ENCODE data around the gene L3MBTL4. TPM values are rescaled to one million over a fixed set of nuclear protein-coding genes. Genes with fewer than 3 reads are reported as not detected.

Gene L3MBTL4
- total RNA-seq, 2 experiments from 2014 or later: 0.19 to 0.47 TPM

- no peaks in the 10 kb centered on the region for H3K9me3 ChIP-seq (ENCODE audit: control insufficient read depth in 1 of 2, insufficient read depth in 1 of 2, low read length in 2 of 2)
- H3K4me3 ChIP-seq (ENCODE audit: low read length): no peak overlapping the region
- POLR2A ChIA-PET: no interaction called here
- TF ChIP-seq CTCF (IDR thresholded peaks at IDR 0.05): no peak
- DNase-seq (no peak), ATAC-seq (ENCODE audit: poor library complexity) (no peak)
- CTCF ChIA-PET: no interaction called here
- H3K9me3 Mint-ChIP-seq: no peaks in the 10 kb centered on the region
- H3K36me3 ChIP-seq (ENCODE audit: insufficient read depth, low read length): no peaks in the 10 kb centered on the region
- H3K27ac Mint-ChIP-seq: no peak overlapping the region
- intact Hi-C loops (cut with DNase I, micrococcal nuclease): no loop called here
- no peaks in the 10 kb centered on the region for H3K27me3 ChIP-seq (ENCODE audit: control insufficient read depth in 1 of 2, insufficient read depth in 2 of 2, low read length in 2 of 2)
- no peak overlapping the region for H3K4me3 Mint-ChIP-seq
- H3K27ac ChIP-seq (ENCODE audit: low read depth in 1 of 2, low read length in 2 of 2): no peak overlapping the region
- peaks cover 5% of the 10 kb centered on the region for H3K27me3 Mint-ChIP-seq
- no peaks in the 10 kb centered on the region for H3K4me1 Mint-ChIP-seq (ENCODE audit: low read depth)
- no peaks in the 10 kb centered on the region for H3K36me3 Mint-ChIP-seq (ENCODE audit: low read depth)
- H3K4me1 ChIP-seq (ENCODE audit: insufficient read depth, low read length): no peaks in the 10 kb centered on the region
Measured at GRCh38 chr18:6106091-6106685, 308.5 kb downstream of the L3MBTL4 start.

DNA sequence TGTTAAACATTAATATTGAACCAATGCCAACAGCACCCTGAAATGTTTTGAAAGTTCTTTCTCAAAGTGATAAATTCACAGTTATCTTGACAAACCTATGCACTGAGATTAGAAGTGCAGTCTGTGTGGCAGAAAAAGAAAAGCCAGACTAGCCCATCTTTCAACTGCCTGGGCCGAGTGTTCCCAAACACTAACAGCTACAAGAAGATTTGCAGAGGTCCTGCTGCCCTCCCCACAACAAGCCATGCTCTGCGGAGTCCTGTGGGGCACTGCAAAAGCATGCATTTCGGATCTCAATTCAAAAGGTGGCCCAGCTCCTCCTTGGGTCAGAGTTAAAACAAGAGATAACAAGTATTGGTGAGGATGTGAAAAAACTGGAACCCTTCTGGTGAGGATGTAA, 311.0 kb downstream of the L3MBTL4 start:
- ATAC-seq (ENCODE audit: poor library complexity): no peak
- no peaks in the 10 kb centered on the region for H3K9me3 ChIP-seq (ENCODE audit: control insufficient read depth in 1 of 2, insufficient read depth in 1 of 2, low read length in 2 of 2)
- ChIA-PET CTCF (no interaction called here), POLR2A (no interaction called here)
- H3K36me3 ChIP-seq (ENCODE audit: insufficient read depth, low read length): no peaks in the 10 kb centered on the region
- Mint-ChIP-seq H3K27me3 (peaks cover 5% of the 10 kb centered on the region), H3K27ac (no peak overlapping the region), H3K36me3 (ENCODE audit: low read depth) (no peaks in the 10 kb centered on the region), H3K4me1 (ENCODE audit: low read depth) (no peaks in the 10 kb centered on the region), H3K9me3 (no peaks in the 10 kb centered on the region), H3K4me3 (no peak overlapping the region)
- H3K4me1 ChIP-seq (ENCODE audit: insufficient read depth, low read length): no peaks in the 10 kb centered on the region
- intact Hi-C loops (cut with DNase I, micrococcal nuclease): no loop called here
- TF ChIP-seq CTCF (IDR thresholded peaks at IDR 0.05): no peak
- DNase-seq: no peak
- no peaks in the 10 kb centered on the region for H3K27me3 ChIP-seq (ENCODE audit: control insufficient read depth in 1 of 2, insufficient read depth in 2 of 2, low read length in 2 of 2)
- H3K27ac ChIP-seq (ENCODE audit: low read depth in 1 of 2, low read length in 2 of 2): no peak overlapping the region
- H3K4me3 ChIP-seq (ENCODE audit: low read length): no peak overlapping the region

DNA sequence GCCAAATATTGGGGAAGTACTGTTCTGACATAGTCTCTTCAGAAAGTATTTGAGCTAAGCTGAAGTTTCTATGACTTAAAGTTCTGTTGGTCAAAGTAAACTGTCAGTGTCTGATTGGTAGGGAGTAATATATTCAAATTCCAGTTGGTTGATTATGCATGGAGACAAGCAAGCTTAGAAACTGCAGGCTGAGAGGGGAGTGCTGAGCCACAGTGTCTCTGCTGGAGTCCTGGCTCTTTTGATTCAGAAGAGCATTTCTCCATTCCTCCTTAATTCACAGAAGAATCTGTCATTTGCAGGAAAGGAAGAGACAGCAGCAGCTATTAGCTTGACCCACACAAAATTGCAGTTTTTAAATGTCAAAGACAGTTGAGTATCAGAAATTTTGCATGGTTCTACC, 318.0 kb downstream of the L3MBTL4 start:
- CTCF ChIA-PET: no interaction called here
- Histone ChIP-seq H3K27me3 (ENCODE audit: control insufficient read depth in 1 of 2, insufficient read depth in 2 of 2, low read length in 2 of 2) (no peaks in the 10 kb centered on the region), H3K36me3 (ENCODE audit: insufficient read depth, low read length) (no peaks in the 10 kb centered on the region), H3K4me3 (ENCODE audit: low read length) (no peak overlapping the region), H3K4me1 (ENCODE audit: insufficient read depth, low read length) (no peaks in the 10 kb centered on the region), H3K9me3 (ENCODE audit: control insufficient read depth in 1 of 2, insufficient read depth in 1 of 2, low read length in 2 of 2) (no peaks in the 10 kb centered on the region), H3K27ac (ENCODE audit: low read depth in 1 of 2, low read length in 2 of 2) (no peak overlapping the region)
- TF ChIP-seq CTCF (IDR thresholded peaks at IDR 0.05): no peak
- POLR2A ChIA-PET: no interaction called here
- intact Hi-C loops (cut with DNase I, micrococcal nuclease): no loop called here
- no peaks in the 10 kb centered on the region for H3K27me3 Mint-ChIP-seq
- no peak overlapping the region for H3K27ac Mint-ChIP-seq
- no peaks in the 10 kb centered on the region for H3K36me3 Mint-ChIP-seq (ENCODE audit: low read depth)
- no peaks in the 10 kb centered on the region for H3K9me3 Mint-ChIP-seq
- no peaks in the 10 kb centered on the region for H3K4me1 Mint-ChIP-seq (ENCODE audit: low read depth)
- no peak for DNase-seq
- no peak for ATAC-seq (ENCODE audit: poor library complexity)
- no peak overlapping the region for H3K4me3 Mint-ChIP-seq
